Fibroblast of villous mesenchyme (primary cell): ENCODE results near the gene LHX4. TPM values are rescaled to one million over a fixed set of nuclear protein-coding genes. Genes with fewer than 3 reads are reported as not detected.

Experiments
- DNase-seq: peaks from one replicate; pipeline ENCODE4 v3.0.0-alpha.2; 2010; ENCODE audit warnings: low read depth
- H3K4me3 ChIP-seq: 2 replicates; pipeline ENCODE4 v1.5.1; 2011; ENCODE audit warnings: low read depth, mild to moderate bottlenecking, low read length
- total RNA-seq: library from RNA; depleted of rRNA; stranded (reverse); fragments of >200 nt; gene quantifications from 2 replicates; pipeline ENCODE4 v1.2.3, GENCODE V29; 2012
- TF ChIP-seq, protein P1 (sequence below): IDR thresholded peaks from 2 replicates; pipeline ENCODE4 v1.5.1; 2012; ENCODE audit warnings: low read depth, mild to moderate bottlenecking, low read length; ENCODE audit not compliant: insufficient read depth

The LHX4 gene
- total RNA-seq, 1 donor = 0.86 TPM

DNA sequence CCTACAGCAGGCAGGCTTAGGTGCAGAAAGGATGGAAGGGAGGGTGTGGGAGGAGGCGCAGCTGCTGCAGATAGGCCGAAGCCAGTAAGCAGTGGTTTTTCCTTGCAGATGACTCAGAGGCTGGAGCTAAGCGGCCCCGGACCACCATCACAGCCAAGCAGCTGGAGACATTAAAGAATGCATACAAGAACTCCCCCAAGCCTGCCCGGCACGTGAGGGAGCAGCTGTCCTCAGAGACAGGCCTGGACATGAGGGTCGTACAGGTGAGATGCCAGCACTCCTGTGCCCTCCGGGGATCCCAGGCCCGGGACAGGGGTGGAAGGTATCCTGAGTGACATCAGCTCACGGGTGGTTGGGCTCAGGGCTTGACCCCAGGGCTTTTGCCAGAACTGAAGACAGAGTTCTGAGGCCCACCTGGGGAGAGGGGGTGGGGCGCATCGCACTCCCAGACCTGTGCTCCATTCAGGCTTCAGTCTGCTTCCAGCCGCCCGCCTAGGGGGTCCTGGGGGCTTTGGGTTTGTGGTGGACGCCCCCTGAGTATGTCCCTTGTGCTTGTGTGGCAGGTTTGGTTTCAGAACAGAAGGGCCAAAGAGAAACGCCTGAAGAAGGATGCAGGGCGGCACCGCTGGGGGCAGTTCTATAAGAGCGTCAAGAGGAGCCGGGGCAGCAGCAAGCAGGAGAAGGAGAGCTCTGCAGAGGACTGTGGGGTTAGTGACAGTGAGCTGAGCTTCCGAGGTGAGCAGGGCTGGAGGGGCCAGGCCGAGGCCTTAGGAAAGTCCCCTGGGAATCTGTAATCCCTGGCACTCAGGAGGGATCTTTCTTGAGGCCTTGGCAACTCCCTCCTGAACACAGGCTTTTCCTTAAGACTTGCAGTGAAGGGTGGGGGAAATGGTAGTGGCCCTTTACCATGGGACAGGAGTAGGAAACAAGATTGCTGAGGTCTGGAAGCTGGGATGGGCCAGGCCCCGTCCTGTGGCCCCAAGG lies 41.5 kb downstream of the LHX4 start:
- no peak overlapping the region for H3K4me3 ChIP-seq
- TF ChIP-seq, protein P1, sequence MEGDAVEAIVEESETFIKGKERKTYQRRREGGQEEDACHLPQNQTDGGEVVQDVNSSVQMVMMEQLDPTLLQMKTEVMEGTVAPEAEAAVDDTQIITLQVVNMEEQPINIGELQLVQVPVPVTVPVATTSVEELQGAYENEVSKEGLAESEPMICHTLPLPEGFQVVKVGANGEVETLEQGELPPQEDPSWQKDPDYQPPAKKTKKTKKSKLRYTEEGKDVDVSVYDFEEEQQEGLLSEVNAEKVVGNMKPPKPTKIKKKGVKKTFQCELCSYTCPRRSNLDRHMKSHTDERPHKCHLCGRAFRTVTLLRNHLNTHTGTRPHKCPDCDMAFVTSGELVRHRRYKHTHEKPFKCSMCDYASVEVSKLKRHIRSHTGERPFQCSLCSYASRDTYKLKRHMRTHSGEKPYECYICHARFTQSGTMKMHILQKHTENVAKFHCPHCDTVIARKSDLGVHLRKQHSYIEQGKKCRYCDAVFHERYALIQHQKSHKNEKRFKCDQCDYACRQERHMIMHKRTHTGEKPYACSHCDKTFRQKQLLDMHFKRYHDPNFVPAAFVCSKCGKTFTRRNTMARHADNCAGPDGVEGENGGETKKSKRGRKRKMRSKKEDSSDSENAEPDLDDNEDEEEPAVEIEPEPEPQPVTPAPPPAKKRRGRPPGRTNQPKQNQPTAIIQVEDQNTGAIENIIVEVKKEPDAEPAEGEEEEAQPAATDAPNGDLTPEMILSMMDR = no peak
- DNase-seq = peak; percentile 62

DNA sequence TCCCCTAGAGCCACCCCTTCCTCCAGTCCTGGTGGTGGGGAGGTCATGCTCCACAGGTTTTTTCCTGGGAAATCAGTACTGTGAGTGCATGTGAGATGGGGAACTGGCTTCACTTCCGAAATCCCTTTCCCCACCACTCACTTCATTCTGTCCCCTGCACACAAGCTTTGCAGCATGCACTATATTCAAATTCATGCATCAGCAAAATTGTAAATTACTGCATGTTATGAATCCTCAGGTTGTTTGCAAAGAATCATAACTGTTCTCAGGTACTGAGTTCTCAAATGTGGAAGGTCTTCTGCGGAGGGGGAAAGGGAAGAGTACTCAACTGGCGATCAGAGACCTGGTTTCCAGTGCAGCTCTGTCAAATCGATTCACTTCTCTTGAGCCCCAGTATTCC lies 42.3 kb downstream of the LHX4 start:
- TF ChIP-seq, protein P1 = no peak
- H3K4me3 ChIP-seq = no peak overlapping the region
- no peak for DNase-seq

DNA sequence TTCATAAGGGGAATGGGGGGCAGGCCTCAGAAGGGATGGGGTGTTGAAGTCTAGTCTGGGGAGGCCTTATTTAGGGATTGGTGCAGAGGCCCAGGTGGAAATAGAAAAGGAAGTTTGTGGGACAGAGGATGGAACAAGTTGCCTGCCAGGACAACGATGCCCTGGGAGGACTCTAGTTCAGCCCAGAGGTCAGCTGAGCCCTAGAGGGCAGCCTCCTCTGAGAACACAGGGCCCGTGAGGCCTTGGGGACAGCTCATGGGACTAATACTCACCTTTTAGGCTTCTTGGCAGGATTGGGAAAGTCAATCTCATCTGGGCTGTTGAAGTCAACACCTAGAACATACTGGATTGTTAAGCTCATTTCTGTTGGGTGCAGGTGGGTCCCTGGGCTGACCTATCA lies 43.0 kb downstream of the LHX4 start:
- DNase-seq = no peak
- TF ChIP-seq, protein P1 = no peak
- H3K4me3 ChIP-seq = no peak overlapping the region

DNA sequence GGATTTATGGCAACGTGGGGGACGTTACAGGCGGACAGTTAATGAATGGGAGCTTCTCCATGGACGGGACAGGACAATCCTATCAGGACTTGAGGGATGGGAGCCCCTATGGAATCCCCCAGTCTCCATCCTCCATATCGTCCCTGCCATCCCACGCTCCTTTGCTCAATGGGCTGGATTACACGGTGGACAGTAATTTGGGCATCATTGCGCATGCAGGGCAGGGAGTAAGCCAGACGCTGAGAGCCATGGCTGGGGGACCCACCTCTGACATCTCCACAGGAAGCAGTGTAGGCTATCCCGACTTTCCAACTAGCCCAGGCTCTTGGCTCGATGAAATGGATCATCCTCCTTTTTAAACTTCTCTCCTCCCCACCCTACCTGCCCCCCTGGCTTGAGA lies 44.2 kb downstream of the LHX4 start:
- no peak overlapping the region for H3K4me3 ChIP-seq
- TF ChIP-seq, protein P1 = no peak
- DNase-seq = no peak

DNA sequence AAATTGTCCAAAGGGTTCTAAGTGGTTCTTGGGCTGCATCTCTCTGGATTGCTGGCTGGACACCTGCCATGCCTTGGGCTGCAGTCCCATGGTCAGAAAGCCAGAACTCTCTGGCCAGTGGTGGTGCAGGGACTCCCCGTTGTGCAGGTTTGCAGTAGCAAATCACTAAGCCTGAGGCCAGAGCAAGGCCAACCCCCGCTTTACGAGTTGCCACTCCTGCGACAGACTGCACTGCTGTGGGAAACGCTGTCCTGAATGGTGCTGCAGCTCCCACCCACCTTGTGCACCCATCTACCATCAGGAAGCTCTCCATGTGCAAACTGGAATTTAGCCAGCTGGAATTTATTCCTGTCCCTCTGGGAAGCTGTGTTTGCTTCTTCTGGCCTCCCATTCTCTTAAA lies 45.7 kb downstream of the LHX4 start:
- no peak for DNase-seq

DNA sequence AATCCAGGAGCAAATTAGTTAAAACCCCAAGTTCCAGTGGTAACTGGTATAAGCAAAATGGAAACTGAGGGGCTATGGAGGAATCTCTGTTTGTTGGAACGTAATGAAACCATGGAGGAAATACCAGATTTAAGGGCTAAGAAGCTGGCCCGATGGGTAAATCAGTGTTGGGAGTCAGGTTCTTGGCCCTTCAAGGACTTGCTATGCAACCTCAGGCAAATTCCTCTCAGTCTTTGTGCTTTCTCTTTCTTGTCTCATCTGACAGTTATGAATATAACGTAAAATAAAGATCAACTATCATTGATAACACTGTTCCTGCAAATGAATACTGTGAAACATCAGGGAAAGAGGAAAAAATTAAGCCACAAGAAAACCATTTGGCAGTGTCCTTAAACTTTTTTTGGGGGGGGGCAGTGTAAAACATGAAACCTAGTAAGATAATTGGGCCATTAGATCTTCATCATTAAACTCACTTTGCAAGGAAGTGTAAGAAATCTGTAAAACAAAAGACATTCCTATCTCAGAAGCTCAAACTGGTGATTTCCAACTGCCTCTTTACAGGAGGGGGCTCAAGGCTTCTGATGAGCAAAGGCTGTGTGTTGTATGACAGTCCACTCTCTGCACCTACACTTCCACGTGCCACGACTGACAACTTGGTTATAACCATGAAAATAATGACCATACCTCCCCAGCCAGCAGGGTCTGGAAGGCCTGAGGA lies 47.6 kb downstream of the LHX4 start:
- TF ChIP-seq, protein P1 = no peak
- H3K4me3 ChIP-seq = no peak overlapping the region
- no peak for DNase-seq

More for the DNA sequence above, 45.7 kb downstream of the LHX4 start:
- H3K4me3 ChIP-seq = no peak overlapping the region
- TF ChIP-seq, protein P1 = no peak
